ENCODE measurements around the gene ZNF772.

DNA sequence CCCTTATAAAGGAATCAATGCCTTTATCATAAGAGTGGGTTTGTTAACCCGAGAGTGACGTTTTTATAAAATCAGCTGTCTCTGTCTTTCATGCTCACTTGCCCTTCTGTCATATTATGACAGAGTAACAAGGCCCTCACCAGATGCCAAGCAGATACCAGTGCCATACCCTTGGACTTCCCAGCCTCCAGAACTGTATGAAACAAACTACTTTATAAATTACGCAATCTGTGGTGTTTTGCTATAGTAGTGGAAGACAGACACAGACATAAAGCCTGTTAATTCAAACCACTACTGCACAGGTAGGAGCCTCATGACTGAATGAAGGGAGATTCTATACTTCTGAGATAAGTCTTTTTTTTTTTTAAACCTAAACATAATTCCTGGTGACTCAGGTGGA, 25.1 kb downstream of the ZNF772 start:
- no peak for TF ChIP-seq POLR2AphosphoS5 (IDR thresholded peaks at IDR 0.05; ENCODE audit: low read depth, low read length)
- TF ChIP-seq TAF1 (IDR thresholded peaks at IDR 0.05; ENCODE audit: borderline replicate concordance, low read depth, low read length): no peak
- no peak for TF ChIP-seq POLR2A (IDR thresholded peaks at IDR 0.05; ENCODE audit: low read depth, low read length)

Data from GM12892 (cell line).